GM18519 (cell line): ENCODE results near the gene RIPOR2.

Experiments
- ATAC-seq: cut with Tn5 transposase; IDR thresholded peaks from one replicate; pipeline ENCODE4 v1.9.1; 2021; ENCODE audit warnings: mild to moderate bottlenecking, moderate library complexity; ENCODE audit not compliant: unreplicated experiment, low FRiP score

RIPOR2 gene

DNA sequence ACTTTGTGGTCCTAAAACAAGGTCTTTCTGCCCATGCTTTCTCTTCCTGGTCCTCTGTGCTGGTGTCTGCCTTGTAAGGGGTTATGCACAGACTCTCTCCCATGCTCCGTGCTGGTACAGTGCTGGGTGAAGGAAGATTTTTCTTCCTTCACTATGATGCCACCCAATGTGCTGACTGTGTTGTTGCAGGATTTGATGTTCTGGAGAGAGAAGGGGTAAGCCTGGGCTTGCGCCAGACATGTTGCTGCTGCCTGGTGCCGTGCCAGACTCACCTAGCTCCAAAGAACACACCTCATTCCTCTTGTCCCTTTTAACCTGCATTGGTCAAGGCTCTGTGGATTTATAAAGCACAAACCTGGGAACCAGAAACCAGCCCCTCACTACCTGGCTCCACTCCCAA, 108.6 kb downstream of the RIPOR2 start:
- no peak for ATAC-seq

DNA sequence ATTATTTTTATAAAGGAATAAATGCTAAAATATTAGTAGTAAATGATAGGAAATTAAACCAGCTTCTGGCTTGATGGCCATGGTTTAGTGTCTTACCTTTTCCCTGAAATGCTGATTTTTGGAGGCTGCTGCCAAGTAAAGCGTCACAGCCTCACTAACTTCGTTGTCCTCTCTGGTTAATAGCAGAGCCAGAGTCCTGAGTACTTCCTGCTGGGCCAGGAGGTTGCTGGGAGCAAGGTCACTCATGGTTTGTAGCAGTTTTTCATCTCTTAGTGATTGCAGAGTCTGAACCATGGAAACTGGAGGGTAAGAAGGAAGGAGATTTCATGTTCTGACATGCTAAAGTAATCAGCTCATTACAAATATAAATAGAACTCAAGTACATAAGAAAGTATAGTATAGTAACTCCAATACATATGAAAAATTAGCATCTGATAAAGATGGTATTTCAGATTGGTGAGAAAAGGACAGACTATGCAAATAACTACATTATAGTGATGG, 110.6 kb downstream of the RIPOR2 start:
- ATAC-seq: no peak

GRCh38 chr6:24824142-24824938, 111.4 kb downstream of the RIPOR2 start:
- ATAC-seq: no peak

GRCh38 chr6:24823185-24823584, 112.6 kb downstream of the RIPOR2 start:
- no peak for ATAC-seq

DNA sequence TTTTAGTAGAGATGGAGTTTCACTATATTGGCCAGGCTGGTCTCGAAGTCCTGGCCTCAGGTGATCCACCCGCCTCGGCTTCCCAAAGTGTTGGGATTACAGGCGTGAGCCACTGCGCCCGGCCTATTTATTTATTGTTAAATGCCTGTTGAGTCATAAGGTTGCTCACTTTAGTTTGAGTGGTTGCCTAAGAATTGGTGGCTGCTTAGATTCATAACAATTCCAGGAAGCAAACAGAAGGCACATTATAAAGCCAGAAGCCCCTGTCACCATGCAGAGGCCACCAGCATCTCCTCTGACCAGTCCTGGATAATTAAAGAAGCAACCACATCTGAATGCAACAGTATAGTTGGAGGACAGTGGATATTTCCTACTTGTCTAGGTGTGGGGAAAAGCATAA, 113.1 kb downstream of the RIPOR2 start:
- no peak for ATAC-seq

DNA sequence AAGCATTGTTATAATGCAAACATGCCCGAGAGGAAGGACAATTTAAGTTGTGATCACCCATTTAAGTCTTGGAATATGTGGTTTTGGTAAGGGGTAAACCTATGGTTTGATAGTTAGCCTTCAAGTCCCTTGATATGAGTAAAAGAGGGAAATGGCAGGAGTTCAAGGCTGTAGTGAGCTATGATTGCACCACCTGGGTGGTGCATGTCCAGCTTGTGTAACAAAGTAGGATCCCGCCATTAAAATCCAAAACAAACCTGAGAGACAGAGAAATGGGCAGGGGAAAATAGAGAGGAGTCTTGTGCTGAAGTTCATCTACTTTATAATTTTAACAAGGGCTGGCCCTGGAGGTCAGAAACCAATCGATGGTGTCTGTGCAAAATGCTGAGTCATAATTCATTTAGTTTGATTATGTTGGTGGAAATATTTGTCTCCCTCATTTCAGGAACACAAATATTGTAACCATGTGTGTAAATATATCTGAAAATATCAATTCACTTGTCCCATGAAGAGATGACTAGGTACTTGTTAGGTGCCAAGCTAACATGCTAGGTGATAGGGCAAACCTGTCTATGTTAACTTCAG, 113.8 kb downstream of the RIPOR2 start:
- ATAC-seq: no peak

- no peak for ATAC-seq
Observed at GRCh38 chr6:24818346-24818745, 117.4 kb downstream of the RIPOR2 start.

DNA sequence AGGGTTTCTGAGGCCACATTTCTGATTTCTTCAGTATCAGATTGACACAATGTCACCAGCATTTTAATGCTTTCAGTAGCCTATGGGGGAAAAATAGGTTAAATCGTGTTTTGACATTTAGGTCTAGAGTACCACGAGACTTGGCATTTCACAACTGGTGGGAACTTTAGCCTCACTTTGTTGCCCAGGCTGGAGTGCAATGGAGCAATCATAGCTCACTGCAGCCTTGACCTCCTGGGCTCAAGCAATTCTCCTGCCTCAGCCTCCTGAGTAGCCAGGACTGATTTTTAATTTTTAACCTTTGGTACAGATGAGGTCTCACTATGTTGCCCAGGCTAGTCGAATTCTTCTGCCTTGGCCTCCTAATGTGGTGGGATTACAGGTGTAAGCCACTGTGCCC, 126.0 kb downstream of the RIPOR2 start:
- no peak for ATAC-seq

GRCh38 chr6:24807584-24807983, 128.2 kb downstream of the RIPOR2 start:
- no peak for ATAC-seq

DNA sequence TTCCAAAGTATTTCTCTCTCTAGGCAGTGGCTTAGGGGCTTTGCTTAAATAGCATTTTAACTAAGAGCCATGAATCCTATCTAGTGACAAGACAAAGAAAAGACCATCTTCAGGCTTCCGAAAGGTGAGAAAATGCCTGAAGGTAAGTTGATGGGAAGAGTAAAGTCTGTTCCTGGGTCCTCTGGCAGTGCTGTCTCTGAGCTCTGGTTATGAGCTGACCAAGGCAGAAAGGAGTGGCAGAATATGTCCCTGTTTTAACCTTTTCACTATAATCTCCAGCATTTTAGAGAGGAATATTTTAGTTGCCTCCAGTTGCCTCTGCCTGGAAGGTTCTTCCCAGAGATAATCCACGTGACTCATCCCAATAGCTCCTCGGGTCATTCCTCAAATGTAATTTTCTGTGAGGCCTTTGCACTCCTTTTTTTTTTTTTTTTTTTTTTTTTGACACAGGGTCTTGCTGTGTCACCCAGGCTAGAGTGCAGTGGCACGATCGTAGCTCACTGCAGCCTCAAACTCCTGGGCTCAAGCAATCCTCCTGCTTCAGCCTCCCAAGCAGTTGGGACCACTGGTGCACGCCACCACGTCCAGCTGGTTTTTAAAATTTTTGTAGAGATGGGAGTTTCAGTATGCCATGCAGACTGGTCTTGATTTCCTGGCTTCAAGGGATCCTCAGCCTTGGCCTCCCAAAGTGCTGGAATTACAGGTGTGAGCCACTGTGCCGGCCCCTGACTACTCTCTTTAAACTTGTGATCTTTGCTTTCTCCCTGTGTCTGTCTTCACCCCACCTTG, 133.3 kb downstream of the RIPOR2 start:
- no peak for ATAC-seq

GRCh38 chr6:24799541-24799915, 136.2 kb downstream of the RIPOR2 start:
- ATAC-seq: no peak

DNA sequence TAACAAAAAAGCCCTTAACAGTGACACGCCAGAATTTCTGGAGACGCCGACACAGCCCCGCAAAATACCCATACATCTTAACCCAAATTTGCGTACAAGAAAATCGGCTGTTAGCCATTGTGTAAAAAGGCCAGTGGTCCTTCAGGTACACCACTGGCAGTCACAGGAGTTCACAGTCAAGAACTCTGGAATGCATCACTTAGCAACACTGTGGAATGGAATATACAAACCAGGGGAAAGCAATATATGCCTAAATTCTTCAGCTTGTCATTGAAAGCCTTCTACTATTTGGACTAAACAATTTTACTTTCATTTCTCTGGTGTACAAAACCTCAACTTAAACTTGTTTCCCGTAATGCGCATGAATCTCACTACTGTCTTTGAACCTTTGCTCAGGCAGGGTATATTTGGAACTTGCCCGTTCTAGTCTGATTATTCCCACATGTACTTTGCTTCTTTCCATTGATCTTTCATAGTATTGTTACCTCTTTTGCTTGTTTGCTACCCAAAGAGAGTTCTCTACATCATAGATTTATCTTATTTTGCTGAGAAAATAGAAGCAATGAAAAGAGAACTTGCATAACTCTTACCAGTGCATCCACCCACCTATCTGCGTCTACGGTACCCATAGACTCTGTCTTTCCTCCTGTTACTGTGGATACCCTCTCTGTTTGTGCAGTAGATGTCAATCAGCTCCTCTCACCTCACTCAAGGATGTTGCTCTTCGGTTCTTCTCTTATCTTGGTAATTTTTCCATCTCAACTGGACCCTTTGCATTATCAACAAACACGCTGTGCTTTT, 136.8 kb downstream of the RIPOR2 start, which contains the start of gene ARMH2:
Gene ARMH2, minus strand, starts transcription at position 178 of the 801 bp plus-strand sequence. Its CDS starts 60 bp downstream, at position 118.
- no peak for ATAC-seq

- no peak for ATAC-seq
Observed at GRCh38 chr6:24797596-24798216, 138.1 kb downstream of the RIPOR2 start.

DNA sequence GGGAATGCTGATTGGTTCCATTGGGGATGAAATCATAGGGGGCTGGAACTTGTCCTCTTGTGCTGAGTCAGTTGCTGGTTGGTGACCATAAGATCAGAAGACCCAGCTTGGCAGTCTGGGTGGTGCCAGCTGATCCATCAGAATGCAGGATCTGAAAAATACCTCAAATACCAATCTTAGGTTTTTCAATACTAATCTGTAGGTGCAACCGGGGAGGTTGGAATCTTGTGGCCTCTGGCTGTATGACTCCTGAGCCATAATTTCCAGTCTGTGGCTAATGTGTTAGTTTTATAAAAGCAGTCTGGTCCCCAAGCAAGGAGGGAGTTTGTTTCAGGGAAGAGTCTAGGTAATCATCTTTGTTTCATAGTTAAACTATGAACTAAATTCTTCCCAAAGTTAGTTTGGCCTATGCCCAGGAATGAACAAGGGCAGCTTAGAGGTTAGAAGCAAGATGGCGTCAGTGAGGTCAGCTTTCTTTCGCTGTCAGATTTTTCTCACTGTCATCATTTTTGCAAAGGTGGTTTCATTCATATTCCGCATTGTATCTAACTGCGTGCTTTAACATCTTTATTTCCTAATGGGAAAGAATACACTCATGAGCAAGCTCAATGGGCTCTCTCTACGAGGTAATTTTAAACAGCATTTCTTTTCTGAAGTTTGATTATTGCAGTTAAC, 139.0 kb downstream of the RIPOR2 start:
- ATAC-seq: no peak

GRCh38 chr6:24795106-24795505, 140.7 kb downstream of the RIPOR2 start:
- ATAC-seq: no peak

GRCh38 chr6:24788031-24788665, 147.6 kb downstream of the RIPOR2 start:
- no peak for ATAC-seq

DNA sequence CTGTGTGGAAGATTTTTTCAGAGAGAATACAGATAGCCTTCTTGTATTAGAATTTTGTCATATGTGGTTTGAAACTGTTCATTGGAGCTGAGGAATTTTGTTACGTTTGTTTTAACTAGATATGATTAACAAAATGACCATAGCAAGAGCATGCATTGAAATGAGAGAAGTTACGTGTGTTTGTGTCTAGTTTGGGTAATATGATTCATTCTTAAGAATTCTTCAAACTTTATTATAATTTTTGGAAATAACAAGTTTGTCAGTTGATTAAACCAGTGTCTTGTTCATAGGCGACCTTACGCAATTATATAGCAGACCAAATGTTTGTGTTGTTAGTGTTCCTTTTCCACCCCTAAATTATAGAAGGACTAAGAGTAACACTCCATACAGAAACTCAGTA, 155.6 kb downstream of the RIPOR2 start:
- ATAC-seq: no peak

GRCh38 chr6:24779416-24780016, 156.2 kb downstream of the RIPOR2 start:
- no peak for ATAC-seq

DNA sequence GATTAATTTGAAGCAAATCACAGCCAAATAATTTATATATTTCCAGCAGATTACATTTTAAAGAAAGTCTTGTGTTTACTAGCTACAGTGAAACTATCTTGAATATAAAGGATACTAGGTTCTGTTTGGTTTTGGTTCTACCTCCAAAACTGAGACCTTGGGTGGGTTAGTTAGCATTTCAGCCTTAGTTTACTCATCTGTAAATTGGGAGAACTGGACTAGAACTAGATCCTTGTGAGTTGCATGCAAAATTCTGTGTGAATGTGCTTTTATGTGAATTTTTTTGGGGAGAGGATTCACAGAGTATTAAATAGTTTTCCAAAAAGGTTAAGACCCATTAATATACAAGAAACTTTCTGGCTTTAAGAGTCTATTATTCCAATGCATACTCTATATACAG, 156.9 kb downstream of the RIPOR2 start:
- ATAC-seq: no peak
